SK-N-SH (cell line): Measurements from ENCODE around the gene SOAT2. TPM values are rescaled to one million over a fixed set of nuclear protein-coding genes. Genes with fewer than 3 reads are reported as not detected.

Experiments
- CHD2 ChIP-seq: fragments of 150-350 bp; IDR thresholded peaks from 2 replicates; pipeline ENCODE4 v1.6.1; 2018; ENCODE audit warnings: low read length; ENCODE audit not compliant: partially characterized antibody
- ELF1 ChIP-seq: IDR thresholded peaks from 2 replicates; pipeline ENCODE4 v1.4.0; 2012
- FOXJ3 ChIP-seq: sonication (generic); formaldehyde crosslinking; IDR thresholded peaks from 2 replicates; pipeline ENCODE4 v1.5.1; 2020; ENCODE audit warnings: mild to moderate bottlenecking, missing genetic modification reagents
- FOXM1 ChIP-seq: IDR thresholded peaks from 2 replicates; pipeline ENCODE4 v1.4.0; 2012; ENCODE audit warnings: low read depth, mild to moderate bottlenecking
- GABPA ChIP-seq: IDR thresholded peaks from 2 replicates; pipeline ENCODE4 v1.4.0; 2012; ENCODE audit warnings: low read depth, mild to moderate bottlenecking
- GATA2 ChIP-seq: sonication (generic); formaldehyde crosslinking; IDR thresholded peaks from 2 replicates; pipeline ENCODE4 v1.5.0; 2020; ENCODE audit warnings: mild to moderate bottlenecking, missing genetic modification reagents
- MEF2A ChIP-seq: IDR thresholded peaks from 2 replicates; pipeline ENCODE4 v1.4.0; 2012; ENCODE audit warnings: low read depth, borderline replicate concordance
- MXI1 ChIP-seq: IDR thresholded peaks from 2 replicates; pipeline ENCODE4 v1.6.1; 2012; ENCODE audit warnings: mild to moderate bottlenecking, low read depth, low read length, improper control_type of control experiment
- NFIC ChIP-seq: IDR thresholded peaks from 2 replicates; pipeline ENCODE4 v1.4.0; 2012; ENCODE audit warnings: borderline replicate concordance
- POLR2AphosphoS5 ChIP-seq: IDR thresholded peaks from 2 replicates; pipeline ENCODE4 v1.6.1; 2012; ENCODE audit warnings: low read depth, low read length
- RAD21 ChIP-seq: IDR thresholded peaks from 2 replicates; pipeline ENCODE4 v1.6.1; 2012; ENCODE audit warnings: mild to moderate bottlenecking, low read length
- RCOR1 ChIP-seq: fragments of 150-350 bp; IDR thresholded peaks from 2 replicates; pipeline ENCODE4 v1.6.1; 2017; ENCODE audit warnings: antibody characterized with exemption, low read length
- REST ChIP-seq: IDR thresholded peaks from 2 replicates; pipeline ENCODE4 v1.6.1; 2012; ENCODE audit warnings: mild to moderate bottlenecking, low read depth, low read length, moderate library complexity
- RFX5 ChIP-seq: IDR thresholded peaks from 2 replicates; pipeline ENCODE4 v1.6.1; 2012; ENCODE audit warnings: mild to moderate bottlenecking, improper control_type of control experiment, low read length
- SIN3A ChIP-seq: IDR thresholded peaks from 2 replicates; pipeline ENCODE4 v1.6.1; 2012; ENCODE audit warnings: low read depth, mild to moderate bottlenecking, low read length, moderate library complexity, borderline replicate concordance
- TAF1 ChIP-seq: IDR thresholded peaks from 2 replicates; pipeline ENCODE4 v1.6.1; 2012; ENCODE audit warnings: low read depth, mild to moderate bottlenecking, low read length, moderate library complexity, borderline replicate concordance
- TCF12 ChIP-seq: IDR thresholded peaks from 2 replicates; pipeline ENCODE4 v1.4.0; 2012
- TEAD4 ChIP-seq: IDR thresholded peaks from 2 replicates; pipeline ENCODE4 v1.4.0; 2012; ENCODE audit warnings: mild to moderate bottlenecking, borderline replicate concordance; ENCODE audit not compliant: insufficient read depth
- USF1 ChIP-seq: IDR thresholded peaks from 2 replicates; pipeline ENCODE4 v1.4.0; 2012; ENCODE audit warnings: low read depth, borderline replicate concordance
- USF2 ChIP-seq: fragments of 150-350 bp; IDR thresholded peaks from 2 replicates; pipeline ENCODE4 v1.6.1; 2017; ENCODE audit warnings: antibody characterized with exemption, low read length, low read depth, borderline replicate concordance
- YY1 ChIP-seq: IDR thresholded peaks from 2 replicates; pipeline ENCODE4 v1.4.0; 2012; ENCODE audit warnings: low read depth, mild to moderate bottlenecking
- polyA plus RNA-seq, 3 experiments: library from polyadenylated mRNA; depleted of rRNA; stranded (reverse); fragments of >200 nt; gene quantifications; 2 replicates each; pipeline ENCODE4 v1.2.3, GENCODE V29; 2012
- TF ChIP-seq, protein P1 (sequence below): fragments of 200-600 bp; sonication (generic); IDR thresholded peaks from 2 replicates; pipeline ENCODE4 v1.6.1; 2017; ENCODE audit warnings: antibody characterized with exemption, mild to moderate bottlenecking, moderate library complexity
- TF ChIP-seq, protein P2 (sequence below): IDR thresholded peaks from 2 replicates; pipeline ENCODE4 v1.4.0; 2012; ENCODE audit warnings: low read depth, borderline replicate concordance

SOAT2 gene
- polyA plus RNA-seq, 1 of the 3 experiments (the other 2 are of a cell fraction), result 0.18 TPM

GRCh38 chr12:53079226-53080117 is 23.8 kb upstream of the SOAT2 start, which contains the start of gene SPRYD3 (continued):
- TF ChIP-seq, protein P1, sequence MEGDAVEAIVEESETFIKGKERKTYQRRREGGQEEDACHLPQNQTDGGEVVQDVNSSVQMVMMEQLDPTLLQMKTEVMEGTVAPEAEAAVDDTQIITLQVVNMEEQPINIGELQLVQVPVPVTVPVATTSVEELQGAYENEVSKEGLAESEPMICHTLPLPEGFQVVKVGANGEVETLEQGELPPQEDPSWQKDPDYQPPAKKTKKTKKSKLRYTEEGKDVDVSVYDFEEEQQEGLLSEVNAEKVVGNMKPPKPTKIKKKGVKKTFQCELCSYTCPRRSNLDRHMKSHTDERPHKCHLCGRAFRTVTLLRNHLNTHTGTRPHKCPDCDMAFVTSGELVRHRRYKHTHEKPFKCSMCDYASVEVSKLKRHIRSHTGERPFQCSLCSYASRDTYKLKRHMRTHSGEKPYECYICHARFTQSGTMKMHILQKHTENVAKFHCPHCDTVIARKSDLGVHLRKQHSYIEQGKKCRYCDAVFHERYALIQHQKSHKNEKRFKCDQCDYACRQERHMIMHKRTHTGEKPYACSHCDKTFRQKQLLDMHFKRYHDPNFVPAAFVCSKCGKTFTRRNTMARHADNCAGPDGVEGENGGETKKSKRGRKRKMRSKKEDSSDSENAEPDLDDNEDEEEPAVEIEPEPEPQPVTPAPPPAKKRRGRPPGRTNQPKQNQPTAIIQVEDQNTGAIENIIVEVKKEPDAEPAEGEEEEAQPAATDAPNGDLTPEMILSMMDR, result no peak
- TF ChIP-seq CHD2 (peak; percentile 91), MXI1 (no peak; the same call in 1 of the 2 replicates), MEF2A (no peak), USF2 (no peak), FOXM1 (no peak), GATA2 (CRISPR knock-in tag) (no peak), ELF1 (peak; percentile 73), RFX5 (peak; percentile 86), TEAD4 (0 out of 2 replicates have a peak, but pooled peaks have one; percentile 6), REST (0 out of 2 replicates have a peak, but pooled peaks have one; percentile 6), NFIC (no peak), POLR2AphosphoS5 (peak; percentile 88), FOXJ3 (no peak), GABPA (peak; percentile 54), USF1 (no peak), RAD21 (no peak), YY1 (0 out of 2 replicates have a peak, but pooled peaks have one; percentile 59), TCF12 (no peak; the same call in 1 of the 2 replicates), RCOR1 (no peak; the same call in 1 of the 2 replicates), SIN3A (no peak; the same call in 1 of the 2 replicates), TAF1 (peak; percentile 68; the same call in 1 of the 2 replicates)
- TF ChIP-seq, protein P2, sequence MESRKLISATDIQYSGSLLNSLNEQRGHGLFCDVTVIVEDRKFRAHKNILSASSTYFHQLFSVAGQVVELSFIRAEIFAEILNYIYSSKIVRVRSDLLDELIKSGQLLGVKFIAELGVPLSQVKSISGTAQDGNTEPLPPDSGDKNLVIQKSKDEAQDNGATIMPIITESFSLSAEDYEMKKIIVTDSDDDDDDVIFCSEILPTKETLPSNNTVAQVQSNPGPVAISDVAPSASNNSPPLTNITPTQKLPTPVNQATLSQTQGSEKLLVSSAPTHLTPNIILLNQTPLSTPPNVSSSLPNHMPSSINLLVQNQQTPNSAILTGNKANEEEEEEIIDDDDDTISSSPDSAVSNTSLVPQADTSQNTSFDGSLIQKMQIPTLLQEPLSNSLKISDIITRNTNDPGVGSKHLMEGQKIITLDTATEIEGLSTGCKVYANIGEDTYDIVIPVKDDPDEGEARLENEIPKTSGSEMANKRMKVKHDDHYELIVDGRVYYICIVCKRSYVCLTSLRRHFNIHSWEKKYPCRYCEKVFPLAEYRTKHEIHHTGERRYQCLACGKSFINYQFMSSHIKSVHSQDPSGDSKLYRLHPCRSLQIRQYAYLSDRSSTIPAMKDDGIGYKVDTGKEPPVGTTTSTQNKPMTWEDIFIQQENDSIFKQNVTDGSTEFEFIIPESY, result no peak
- TF ChIP-seq, all 33 proteins: peak for 13
